Germinal center (tissue), 1 donor: Measurements from ENCODE around the gene COBLL1.

Experiments
- DNase-seq: peaks from one replicate; pipeline ENCODE4 v3.0.0; 2012; ENCODE audit warnings: mixed read lengths, low spot score

Gene COBLL1

DNA sequence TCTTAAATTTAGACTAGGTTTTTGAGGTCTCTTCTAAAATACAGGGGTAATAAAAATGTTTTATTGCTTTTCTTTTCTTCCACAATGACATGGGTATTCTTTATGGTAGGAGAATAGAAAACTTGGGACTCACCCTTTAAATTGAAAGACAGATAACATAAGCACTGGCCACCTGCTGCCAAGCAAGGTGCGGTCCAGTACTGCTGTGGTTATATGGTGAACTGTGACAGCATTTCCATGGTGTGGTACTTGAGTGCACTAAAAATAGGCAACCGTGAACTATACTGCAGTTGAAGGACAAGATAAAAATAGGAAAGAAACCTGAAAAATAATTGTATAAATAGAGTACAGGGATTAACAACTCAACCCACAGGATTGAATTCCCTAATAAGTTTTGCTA, 165.9 kb downstream of the COBLL1 start:
- DNase-seq = no peak

DNA sequence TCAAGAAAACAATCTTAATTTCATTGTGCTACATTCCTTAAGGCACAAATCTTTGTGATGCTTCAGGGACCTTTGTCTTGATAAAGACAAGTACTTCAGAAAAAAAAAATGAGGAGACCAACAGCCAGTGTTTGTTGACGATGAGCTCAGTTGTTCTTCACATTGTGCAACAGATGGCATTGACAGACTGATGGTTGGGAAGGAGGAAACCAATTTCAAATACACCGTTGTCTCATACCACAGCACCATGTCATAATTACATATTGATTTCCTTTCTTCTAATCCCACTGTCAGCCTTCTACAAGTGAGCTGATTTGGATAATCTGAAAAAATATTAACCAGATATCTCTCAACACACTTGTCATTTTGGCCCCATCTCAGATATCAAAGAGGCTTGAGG, 166.6 kb downstream of the COBLL1 start:
- no peak for DNase-seq

DNA sequence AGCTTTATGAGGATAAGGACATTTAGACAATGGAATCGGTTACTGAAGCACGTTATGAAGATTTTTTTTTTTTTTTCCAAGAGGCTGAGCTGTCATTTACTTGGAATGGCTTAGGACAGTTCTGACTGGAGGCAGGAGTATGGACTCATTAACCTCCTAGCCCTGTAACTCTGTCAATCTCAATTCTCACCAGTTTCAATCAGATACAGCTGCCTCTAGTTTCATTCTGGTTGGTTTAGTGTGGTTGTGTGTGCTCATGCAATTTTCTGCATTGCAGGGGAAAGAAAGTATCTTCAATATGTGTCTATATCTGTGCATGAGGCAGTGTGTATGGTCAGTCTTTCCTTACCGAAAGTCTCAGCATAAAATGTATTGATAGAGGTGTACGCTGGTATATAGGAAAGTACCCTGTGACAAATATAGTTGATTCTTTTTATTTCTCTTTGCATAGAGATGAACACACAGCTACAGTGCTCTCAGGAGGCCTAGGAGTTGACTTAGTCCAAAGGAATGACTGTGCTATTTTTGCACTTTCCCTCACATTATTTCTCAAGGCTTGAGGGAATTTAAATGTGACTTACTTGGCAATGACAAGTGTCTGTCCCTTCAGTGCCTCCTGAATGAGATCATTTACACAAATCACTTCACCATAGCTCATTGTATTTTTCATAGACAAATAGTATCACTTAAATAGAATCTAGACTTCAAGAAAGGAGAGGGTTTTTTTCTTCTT, 169.8 kb downstream of the COBLL1 start:
- no peak for DNase-seq

DNA sequence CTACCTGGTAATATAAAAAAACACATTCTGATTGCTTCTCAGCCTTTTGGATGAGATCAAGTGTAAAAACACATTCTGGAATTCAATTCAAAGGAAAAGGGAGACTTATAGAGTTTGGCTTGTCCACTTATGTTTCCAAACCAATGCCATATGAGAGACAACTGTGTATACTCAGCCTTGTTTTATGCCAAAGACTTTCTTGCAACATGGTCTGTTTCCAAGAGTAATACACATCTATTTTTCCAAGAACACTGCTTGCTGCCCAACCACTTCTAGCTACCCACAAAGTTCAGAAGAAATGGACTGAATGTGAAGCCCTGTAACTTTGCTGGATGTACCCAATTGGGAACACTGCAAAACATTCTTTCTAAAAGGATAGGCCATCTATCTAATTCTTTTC, 172.3 kb downstream of the COBLL1 start:
- no peak for DNase-seq

DNA sequence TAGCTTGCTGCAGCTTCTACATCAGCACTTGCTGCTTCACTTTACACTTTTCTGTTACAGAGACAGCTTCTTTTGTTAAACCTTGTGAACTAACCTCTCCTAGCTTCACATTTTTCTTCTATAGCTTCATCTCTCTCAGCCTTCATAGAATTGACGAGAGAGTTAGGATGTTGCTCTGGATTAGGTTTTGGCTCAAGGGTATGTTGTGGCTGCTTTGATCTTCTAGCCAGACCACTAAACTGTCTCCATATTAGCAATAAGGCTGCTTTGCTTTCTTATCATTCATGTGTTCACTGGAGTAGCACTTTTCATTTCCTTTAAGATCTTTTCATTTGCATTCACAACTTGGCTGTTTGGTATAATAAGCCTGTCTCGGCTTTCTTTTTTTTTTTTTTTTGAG, 174.1 kb downstream of the COBLL1 start:
- DNase-seq = no peak

DNA sequence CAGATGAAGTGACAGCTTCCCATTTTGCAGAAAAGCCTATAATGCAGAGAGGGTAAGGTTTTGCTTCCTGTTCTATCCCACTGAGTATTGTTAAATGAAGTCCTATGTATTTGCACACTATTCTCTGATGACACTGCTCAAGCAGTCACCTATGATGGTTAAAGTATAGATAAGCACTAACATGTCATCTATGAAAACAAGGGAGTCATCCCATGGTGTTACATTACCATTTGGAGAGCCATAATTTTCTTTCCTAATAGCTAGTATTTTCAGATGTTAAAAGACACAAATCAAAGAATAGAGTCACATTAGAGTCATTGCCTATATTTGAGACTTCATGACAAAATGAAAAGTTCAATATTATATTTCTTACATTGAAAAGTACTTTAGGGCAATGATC, 177.6 kb downstream of the COBLL1 start:
- DNase-seq = no peak

DNA sequence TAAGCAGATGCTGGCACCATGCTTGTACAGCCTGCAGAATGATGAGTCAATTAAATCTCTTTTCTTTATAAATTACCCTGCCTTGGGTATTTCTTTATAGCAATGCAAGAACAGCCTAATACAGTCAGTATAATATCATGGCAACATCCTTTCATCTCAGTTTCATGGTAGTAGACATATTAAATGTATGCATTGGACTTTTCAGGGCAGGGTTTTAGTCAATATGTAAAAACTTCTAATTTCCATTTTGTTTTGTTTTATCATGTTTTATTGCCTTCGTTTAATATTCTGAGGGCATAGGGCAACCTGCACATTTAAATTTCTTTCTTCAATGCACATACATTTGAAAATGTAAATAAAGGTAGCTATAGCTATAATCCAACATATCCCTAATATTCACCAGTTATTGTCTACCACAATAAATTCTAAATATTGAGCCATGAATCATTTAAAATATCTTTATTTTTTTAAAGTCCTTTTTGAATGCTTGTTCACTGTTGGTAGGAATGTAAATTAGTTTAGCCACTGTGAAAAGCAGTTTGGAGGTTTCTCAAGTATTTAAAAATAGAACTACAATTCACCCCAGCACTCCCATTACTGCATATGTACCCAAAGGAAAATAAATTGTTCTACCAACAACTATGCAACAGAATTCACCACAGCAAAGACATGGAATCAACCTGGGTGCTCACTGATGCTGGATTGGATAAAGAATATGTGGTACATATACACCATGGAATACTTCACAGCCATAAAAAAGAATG, 178.6 kb downstream of the COBLL1 start:
- DNase-seq = no peak

DNA sequence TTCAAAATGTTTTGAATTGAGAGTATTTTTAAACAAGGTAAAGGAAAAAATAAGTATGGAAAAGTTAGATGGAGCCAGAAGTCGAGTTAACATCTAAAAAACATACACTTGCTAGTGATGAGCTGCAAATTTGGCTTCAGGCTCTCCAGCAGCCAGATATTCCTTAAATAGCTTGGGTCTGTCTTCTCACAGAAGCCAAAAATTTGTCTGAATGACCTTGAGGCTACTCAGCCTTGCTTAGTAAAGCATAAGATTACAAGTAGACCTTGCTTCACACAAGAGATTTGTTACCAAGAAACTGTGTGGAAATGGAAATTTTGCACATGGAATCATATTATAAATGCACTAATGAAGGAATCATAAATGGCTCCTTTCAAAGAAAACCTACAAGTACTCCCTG, 179.6 kb downstream of the COBLL1 start:
- no peak for DNase-seq

DNA sequence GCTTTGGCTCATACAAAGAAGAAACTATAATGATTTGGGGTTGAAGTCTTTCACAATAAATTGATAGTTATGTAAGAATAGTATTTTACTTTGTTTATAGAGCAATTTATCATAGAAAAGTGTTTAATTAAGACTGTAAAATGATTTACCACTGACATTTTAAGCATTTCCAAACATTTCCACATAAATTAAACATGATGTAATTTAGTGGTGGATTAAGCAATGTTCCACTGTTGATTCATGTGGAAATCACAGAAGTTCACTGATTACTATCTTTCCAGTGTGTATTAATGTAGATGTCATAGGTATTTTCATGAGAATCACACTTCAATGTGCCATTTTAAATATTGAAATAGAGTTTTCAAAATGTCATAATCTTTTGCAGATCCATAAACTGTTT, 180.3 kb downstream of the COBLL1 start:
- no peak for DNase-seq

DNA sequence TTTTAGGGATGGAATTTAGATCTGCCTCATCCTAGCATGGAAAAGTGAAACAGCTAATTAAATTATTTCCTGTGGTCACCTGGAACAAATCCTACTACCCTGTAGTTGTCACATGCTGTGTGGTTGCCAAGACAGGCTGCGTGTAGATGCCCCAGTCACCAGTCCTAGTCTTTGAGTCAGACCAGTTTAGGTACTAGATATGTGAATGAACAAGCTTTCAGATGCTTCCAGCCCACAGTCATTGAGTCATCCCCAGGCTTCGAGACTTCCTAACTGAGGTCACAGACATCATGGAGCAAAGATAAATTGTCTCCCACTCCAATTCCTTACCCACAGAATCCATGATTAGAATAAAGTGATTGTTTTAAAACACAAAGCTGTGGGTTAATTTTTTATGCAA, 184.5 kb downstream of the COBLL1 start:
- no peak for DNase-seq

DNA sequence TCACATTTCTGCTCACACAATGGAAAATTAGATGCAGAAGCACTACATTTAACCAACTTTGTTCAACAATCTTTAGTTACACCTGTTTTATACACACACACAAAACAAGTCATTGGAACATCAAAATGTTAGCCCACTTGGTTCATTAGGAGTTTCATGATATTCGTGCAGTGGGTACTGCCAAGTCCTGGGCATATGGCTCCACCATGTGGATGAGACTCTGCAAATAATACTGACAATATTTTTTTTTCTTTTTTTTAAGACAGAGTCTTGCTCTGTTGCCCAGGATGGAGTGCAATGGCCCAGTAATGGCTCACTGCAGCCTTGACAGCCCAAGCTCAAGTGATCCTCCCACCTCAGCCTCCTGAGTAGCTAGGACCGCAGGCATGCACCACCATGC, 185.9 kb downstream of the COBLL1 start:
- no peak for DNase-seq

DNA sequence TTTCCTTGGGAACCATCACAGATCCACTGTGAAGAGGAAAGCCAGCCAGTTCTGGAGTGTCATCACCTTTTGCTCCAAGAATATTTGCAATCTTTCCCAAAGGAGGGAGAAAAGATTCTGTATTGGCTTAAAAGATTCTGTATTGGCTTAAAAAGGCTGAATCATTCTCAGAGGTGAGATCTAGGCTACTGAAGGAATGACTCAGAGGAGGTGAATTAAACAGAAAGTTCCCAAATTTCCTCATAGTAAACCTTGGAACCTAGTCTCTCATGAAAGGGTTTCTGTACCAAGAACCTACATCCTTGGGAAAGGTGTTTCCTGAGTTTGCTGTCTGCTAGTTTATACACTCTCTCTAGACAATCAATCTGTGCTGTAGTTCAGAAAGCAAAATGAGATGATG, 186.3 kb downstream of the COBLL1 start:
- no peak for DNase-seq

DNA sequence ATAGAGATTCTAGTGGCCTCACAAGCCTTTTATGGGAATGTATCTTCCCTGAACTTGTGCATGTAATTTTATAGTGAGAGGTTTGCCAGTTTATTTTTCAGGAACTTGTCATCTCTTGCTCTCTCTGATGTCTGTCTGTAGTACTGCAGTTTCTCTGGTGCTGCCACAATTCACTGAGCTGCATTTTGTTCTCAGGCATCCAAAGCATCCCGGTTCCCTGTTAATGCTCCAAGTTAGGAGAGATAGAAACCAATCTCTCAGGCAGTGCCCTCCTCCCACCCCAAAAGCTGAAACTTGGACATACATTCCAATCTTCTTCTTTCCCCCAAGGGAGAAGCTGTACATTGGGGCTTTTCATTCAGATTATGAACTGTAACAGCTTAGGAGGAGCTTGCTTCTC, 190.3 kb downstream of the COBLL1 start:
- DNase-seq = no peak

DNA sequence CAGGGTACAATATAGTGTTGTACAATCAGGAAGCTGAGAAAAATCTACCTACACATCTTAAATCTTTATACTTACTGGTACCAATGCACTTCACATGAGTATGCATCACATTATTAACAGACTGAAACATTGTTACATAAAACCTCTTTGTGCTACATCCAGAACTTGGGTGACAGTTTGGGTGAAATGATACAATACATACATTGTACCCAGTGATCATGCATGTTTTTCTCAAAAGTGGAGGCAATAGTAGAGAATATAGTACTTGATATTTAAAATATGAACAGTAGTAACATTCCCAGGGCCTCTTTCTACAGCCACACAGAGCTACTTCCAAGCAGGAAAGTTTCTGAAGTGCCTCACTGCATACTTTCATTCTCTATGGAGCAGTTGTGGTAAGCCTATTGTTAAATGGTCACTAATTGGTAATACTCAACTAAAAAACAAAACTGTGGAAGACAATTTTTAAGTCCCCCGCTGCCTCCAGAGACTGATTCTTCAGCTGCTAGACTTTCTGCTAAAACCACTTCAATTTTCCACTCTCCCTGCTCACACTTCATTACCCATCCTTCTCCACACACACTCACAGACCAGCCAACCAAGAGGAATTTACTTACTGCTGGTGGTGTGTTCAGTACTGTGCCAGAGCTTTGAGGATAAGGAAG, 197.5 kb downstream of the COBLL1 start:
- DNase-seq = no peak

DNA sequence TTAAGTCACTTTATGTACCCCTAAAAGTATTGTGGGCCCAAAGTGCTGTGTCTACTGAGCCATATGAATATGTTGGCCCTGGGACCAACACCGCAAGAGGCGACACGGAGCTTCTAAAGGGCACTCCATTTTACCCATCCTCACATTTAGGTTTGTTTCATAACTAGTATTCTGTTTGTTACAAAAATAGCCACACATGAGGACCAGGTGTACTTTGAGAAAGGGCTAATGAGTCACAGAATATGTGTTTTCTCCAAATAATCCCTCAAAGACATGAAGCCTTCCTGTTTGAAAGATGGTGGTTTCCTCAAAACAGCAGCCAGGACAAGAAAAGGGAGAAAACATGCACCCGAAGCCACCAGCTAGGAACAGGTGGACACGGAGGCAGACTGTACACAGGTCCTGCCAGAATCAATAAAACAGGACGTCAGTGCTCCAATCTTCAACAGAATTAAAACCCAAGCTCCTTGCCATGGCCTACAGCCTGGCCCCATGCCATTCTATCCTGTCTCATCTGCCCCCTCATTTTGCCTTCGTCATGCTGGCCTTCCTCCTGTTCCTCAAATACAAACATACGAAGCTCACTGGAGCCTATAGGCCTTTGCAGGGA, 198.6 kb downstream of the COBLL1 start:
- DNase-seq = no peak

DNA sequence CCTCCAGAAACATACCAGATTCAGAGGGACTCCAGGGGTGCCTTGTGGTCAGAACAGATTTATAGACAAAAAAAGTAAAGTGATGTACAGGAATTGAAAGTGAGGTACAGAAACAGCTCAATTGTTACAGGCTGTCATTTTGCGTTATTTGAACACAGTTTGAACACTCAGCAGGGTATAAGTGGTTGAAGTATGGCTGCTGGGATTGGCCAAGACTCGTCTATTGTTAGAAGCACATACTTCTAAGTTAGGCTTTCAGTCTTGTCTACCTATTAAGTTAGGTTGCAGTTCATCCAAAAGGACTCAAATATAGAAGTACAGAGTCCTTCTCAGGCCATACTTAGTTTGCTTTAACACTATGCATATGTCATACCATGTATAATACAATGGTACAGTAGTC, 199.4 kb downstream of the COBLL1 start:
- DNase-seq = no peak
